HepG2 (cell line): ENCODE results near the gene CSTB. TPM values are rescaled to one million over a fixed set of nuclear protein-coding genes. Genes with fewer than 3 reads are reported as not detected.

Source experiments
- ATF7-NPFF ChIP-seq: sonication (generic); formaldehyde crosslinking; IDR thresholded peaks from 2 replicates; pipeline ENCODE4 v1.8.1; 2023; ENCODE audit warnings: mild to moderate bottlenecking, low read depth, missing genetic modification reagents, moderate library complexity
- CCDC6 ChIP-seq: sonication (generic); formaldehyde crosslinking; IDR thresholded peaks from 2 replicates; pipeline ENCODE4 v1.8.1; 2022; ENCODE audit warnings: mild to moderate bottlenecking, missing genetic modification reagents, moderate library complexity
- IRF2 ChIP-seq: IDR thresholded peaks from 2 replicates; pipeline ENCODE4 v1.6.1; 2018; ENCODE audit warnings: missing genetic modification reagents, missing compliant biosample characterization
- MYNN ChIP-seq: sonication (generic); formaldehyde crosslinking; IDR thresholded peaks from 2 replicates; pipeline ENCODE4 v1.4.0; 2020; ENCODE audit warnings: mild to moderate bottlenecking, low read depth, missing genetic modification reagents
- NFIC ChIP-seq: IDR thresholded peaks from 2 replicates; pipeline ENCODE4 v1.6.1; 2012; ENCODE audit warnings: mild to moderate bottlenecking, low read length, inconsistent platforms
- SETDB1 ChIP-seq: sonication (generic); formaldehyde crosslinking; IDR thresholded peaks from 2 replicates; pipeline ENCODE4 v1.5.1; 2020; ENCODE audit warnings: missing genetic modification reagents, mild to moderate bottlenecking, borderline replicate concordance
- U2AF2 ChIP-seq: fragments of 200-400 bp; formaldehyde crosslinking; IDR thresholded peaks from 2 replicates; pipeline ENCODE4 v1.6.1; 2017; ENCODE audit warnings: low read depth, mild to moderate bottlenecking, low read length
- ZNF12 ChIP-seq: sonication (generic); formaldehyde crosslinking; IDR thresholded peaks from 2 replicates; pipeline ENCODE4 v1.5.0; 2020; ENCODE audit warnings: missing genetic modification reagents
- ZNF343 ChIP-seq: sonication (generic); formaldehyde crosslinking; IDR thresholded peaks from 2 replicates; pipeline ENCODE4 v1.4.0; 2020; ENCODE audit warnings: mild to moderate bottlenecking, missing genetic modification reagents
- ZNF530 ChIP-seq: sonication (generic); formaldehyde crosslinking; IDR thresholded peaks from 2 replicates; pipeline ENCODE4 v1.5.0; 2020; ENCODE audit warnings: low read depth, mild to moderate bottlenecking, missing genetic modification reagents
- ZNF552 ChIP-seq: sonication (generic); formaldehyde crosslinking; IDR thresholded peaks from 2 replicates; pipeline ENCODE4 v1.9.0; 2022; ENCODE audit warnings: missing genetic modification reagents, mild to moderate bottlenecking, borderline replicate concordance
- ZNF577 ChIP-seq: sonication (generic); formaldehyde crosslinking; IDR thresholded peaks from 2 replicates; pipeline ENCODE4 v1.4.0; 2020; ENCODE audit warnings: mild to moderate bottlenecking, low read depth, missing genetic modification reagents, borderline replicate concordance
- polyA plus RNA-seq, 8 experiments: library from polyadenylated mRNA; depleted of rRNA in 3 of 8; stranded (reverse) in 7 of 8; unstranded in 1 of 8; fragments of >200 nt; fragmentation: Illumina TruSeq in 4 of 8; extraction: Trizol in 4 of 8; gene quantifications; 2 replicates each; pipeline versions ENCODE4 v1.2.1 to v1.2.3, GENCODE V29; 2011 to 2016; ENCODE audit warnings: low read depth in 4 of 8, missing spikeins in 1 of 8, mixed read lengths in 1 of 8; ENCODE audit not compliant: insufficient read depth in 1 of 8
- total RNA-seq, 5 experiments: library from RNA; depleted of rRNA; stranded (reverse); fragments of >200 nt; fragmentation: Illumina TruSeq; extraction: Trizol; gene quantifications; 2 replicates each; pipeline ENCODE4 v1.2.3, GENCODE V29; 2016; ENCODE audit warnings: low read depth in 1 of 5
- TF ChIP-seq, protein P1 (sequence below): sonication (generic); formaldehyde crosslinking; IDR thresholded peaks from 2 replicates; pipeline ENCODE4 v1.4.0; 2020; ENCODE audit warnings: missing genetic modification reagents
- TF ChIP-seq, protein P2 (sequence below): sonication (generic); formaldehyde crosslinking; IDR thresholded peaks from 2 replicates; pipeline ENCODE4 v1.5.0; 2020; ENCODE audit warnings: missing genetic modification reagents
- TF ChIP-seq, protein P3 (sequence below): sonication (generic); formaldehyde crosslinking; IDR thresholded peaks from 2 replicates; pipeline ENCODE4 v1.4.0; 2020; ENCODE audit warnings: mild to moderate bottlenecking, missing genetic modification reagents
- TF ChIP-seq, protein P4 (sequence below): sonication (generic); formaldehyde crosslinking; IDR thresholded peaks from 2 replicates; pipeline ENCODE4 v1.4.0; 2020; ENCODE audit warnings: mild to moderate bottlenecking, missing genetic modification reagents
- TF ChIP-seq, protein P5 (sequence below): sonication (generic); formaldehyde crosslinking; IDR thresholded peaks from 2 replicates; pipeline ENCODE4 v1.4.0; 2020; ENCODE audit warnings: mild to moderate bottlenecking, missing genetic modification reagents, borderline replicate concordance
- TF ChIP-seq, protein P6 (sequence below): sonication (generic); formaldehyde crosslinking; IDR thresholded peaks from 2 replicates; pipeline ENCODE4 v1.9.0; 2021; ENCODE audit warnings: missing genetic modification reagents, borderline replicate concordance

Gene CSTB
- total and polyA plus RNA-seq, 2 of the 13 experiments (the other 11 are each of a cell fraction or from before 2014, with no cell fraction given), result 11.7 to 94.1 TPM

DNA sequence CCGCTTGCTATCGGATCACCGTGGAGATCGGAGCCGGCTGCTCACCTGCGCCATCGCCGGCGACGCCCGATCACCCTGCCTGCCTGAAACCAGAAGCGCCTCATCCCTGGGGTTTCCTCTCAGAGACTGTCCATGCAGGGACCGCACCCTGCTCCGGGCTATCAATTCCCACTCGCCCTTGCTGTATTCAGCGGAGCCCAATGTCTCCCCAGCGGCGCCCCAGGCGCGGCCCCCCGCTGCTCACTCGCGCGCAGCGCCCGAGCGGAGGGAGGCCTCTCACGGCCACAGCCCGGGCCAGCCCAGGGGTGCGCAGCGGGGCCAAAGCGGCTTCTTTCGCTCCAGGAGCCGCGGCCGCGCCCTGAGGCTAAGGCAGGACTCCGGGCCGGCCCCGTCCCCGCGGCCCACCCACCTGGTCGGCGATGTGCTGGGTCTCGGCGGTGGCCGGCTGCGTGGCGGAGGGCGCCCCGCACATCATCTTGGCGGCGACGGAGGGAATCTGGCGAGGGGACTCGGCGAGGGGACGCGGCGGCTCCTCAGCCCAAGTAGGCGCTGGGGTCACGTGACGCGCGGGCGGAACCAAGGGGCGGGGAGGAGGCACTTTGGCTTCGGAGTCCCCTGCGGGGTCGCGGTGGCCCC, at the start of gene CSTB (continued):
- TF ChIP-seq, protein P1, sequence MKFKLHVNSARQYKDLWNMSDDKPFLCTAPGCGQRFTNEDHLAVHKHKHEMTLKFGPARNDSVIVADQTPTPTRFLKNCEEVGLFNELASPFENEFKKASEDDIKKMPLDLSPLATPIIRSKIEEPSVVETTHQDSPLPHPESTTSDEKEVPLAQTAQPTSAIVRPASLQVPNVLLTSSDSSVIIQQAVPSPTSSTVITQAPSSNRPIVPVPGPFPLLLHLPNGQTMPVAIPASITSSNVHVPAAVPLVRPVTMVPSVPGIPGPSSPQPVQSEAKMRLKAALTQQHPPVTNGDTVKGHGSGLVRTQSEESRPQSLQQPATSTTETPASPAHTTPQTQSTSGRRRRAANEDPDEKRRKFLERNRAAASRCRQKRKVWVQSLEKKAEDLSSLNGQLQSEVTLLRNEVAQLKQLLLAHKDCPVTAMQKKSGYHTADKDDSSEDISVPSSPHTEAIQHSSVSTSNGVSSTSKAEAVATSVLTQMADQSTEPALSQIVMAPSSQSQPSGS, result no peak
- TF ChIP-seq, protein P2, sequence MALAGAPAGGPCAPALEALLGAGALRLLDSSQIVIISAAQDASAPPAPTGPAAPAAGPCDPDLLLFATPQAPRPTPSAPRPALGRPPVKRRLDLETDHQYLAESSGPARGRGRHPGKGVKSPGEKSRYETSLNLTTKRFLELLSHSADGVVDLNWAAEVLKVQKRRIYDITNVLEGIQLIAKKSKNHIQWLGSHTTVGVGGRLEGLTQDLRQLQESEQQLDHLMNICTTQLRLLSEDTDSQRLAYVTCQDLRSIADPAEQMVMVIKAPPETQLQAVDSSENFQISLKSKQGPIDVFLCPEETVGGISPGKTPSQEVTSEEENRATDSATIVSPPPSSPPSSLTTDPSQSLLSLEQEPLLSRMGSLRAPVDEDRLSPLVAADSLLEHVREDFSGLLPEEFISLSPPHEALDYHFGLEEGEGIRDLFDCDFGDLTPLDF (CRISPR knock-in tag), result no peak
- TF ChIP-seq NFIC (no peak), ATF7-NPFF (CRISPR knock-in tag) (peak; percentile 66), MYNN (CRISPR knock-in tag) (no peak; the same call in 1 of the 2 replicates), ZNF530 (CRISPR knock-in tag) (no peak), IRF2 (CRISPR knock-in tag) (no peak), U2AF2 (no peak), ZNF12 (CRISPR knock-in tag) (no peak), ZNF343 (CRISPR knock-in tag) (no peak), ZNF552 (CRISPR knock-in tag) (no peak), ZNF577 (CRISPR knock-in tag) (no peak), CCDC6 (peak; percentile 66; the same call in 1 of the 2 replicates), SETDB1 (CRISPR knock-in tag) (no peak)
- TF ChIP-seq, protein P3, sequence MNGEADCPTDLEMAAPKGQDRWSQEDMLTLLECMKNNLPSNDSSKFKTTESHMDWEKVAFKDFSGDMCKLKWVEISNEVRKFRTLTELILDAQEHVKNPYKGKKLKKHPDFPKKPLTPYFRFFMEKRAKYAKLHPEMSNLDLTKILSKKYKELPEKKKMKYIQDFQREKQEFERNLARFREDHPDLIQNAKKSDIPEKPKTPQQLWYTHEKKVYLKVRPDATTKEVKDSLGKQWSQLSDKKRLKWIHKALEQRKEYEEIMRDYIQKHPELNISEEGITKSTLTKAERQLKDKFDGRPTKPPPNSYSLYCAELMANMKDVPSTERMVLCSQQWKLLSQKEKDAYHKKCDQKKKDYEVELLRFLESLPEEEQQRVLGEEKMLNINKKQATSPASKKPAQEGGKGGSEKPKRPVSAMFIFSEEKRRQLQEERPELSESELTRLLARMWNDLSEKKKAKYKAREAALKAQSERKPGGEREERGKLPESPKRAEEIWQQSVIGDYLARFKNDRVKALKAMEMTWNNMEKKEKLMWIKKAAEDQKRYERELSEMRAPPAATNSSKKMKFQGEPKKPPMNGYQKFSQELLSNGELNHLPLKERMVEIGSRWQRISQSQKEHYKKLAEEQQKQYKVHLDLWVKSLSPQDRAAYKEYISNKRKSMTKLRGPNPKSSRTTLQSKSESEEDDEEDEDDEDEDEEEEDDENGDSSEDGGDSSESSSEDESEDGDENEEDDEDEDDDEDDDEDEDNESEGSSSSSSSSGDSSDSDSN (CRISPR knock-in tag), result peak; percentile 89; the same call in 1 of the 2 replicates
- TF ChIP-seq, protein P4, sequence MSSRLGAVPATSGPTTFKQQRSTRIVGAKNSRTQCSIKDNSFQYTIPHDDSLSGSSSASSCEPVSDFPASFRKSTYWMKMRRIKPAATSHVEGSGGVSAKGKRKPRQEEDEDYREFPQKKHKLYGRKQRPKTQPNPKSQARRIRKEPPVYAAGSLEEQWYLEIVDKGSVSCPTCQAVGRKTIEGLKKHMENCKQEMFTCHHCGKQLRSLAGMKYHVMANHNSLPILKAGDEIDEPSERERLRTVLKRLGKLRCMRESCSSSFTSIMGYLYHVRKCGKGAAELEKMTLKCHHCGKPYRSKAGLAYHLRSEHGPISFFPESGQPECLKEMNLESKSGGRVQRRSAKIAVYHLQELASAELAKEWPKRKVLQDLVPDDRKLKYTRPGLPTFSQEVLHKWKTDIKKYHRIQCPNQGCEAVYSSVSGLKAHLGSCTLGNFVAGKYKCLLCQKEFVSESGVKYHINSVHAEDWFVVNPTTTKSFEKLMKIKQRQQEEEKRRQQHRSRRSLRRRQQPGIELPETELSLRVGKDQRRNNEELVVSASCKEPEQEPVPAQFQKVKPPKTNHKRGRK (CRISPR knock-in tag), result no peak
- TF ChIP-seq, protein P5, sequence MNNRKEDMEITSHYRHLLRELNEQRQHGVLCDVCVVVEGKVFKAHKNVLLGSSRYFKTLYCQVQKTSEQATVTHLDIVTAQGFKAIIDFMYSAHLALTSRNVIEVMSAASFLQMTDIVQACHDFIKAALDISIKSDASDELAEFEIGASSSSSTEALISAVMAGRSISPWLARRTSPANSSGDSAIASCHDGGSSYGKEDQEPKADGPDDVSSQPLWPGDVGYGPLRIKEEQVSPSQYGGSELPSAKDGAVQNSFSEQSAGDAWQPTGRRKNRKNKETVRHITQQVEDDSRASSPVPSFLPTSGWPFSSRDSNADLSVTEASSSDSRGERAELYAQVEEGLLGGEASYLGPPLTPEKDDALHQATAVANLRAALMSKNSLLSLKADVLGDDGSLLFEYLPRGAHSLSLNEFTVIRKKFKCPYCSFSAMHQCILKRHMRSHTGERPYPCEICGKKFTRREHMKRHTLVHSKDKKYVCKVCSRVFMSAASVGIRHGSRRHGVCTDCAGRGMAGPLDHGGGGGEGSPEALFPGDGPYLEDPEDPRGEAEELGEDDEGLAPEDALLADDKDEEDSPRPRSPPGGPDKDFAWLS (CRISPR knock-in tag), result no peak
- TF ChIP-seq, protein P6, sequence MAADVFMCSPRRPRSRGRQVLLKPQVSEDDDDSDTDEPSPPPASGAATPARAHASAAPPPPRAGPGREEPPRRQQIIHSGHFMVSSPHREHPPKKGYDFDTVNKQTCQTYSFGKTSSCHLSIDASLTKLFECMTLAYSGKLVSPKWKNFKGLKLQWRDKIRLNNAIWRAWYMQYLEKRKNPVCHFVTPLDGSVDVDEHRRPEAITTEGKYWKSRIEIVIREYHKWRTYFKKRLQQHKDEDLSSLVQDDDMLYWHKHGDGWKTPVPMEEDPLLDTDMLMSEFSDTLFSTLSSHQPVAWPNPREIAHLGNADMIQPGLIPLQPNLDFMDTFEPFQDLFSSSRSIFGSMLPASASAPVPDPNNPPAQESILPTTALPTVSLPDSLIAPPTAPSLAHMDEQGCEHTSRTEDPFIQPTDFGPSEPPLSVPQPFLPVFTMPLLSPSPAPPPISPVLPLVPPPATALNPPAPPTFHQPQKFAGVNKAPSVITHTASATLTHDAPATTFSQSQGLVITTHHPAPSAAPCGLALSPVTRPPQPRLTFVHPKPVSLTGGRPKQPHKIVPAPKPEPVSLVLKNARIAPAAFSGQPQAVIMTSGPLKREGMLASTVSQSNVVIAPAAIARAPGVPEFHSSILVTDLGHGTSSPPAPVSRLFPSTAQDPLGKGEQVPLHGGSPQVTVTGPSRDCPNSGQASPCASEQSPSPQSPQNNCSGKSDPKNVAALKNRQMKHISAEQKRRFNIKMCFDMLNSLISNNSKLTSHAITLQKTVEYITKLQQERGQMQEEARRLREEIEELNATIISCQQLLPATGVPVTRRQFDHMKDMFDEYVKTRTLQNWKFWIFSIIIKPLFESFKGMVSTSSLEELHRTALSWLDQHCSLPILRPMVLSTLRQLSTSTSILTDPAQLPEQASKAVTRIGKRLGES (CRISPR knock-in tag), result no peak
